Measurements from ENCODE around the gene ZNF329.
A peak's percentile ranks its signal among the peaks of the same experiment; 100 is the strongest.

- no peak for TF ChIP-seq ATF2 (IDR thresholded peaks at IDR 0.05; ENCODE audit: low read length)
- TF ChIP-seq, protein P1, sequence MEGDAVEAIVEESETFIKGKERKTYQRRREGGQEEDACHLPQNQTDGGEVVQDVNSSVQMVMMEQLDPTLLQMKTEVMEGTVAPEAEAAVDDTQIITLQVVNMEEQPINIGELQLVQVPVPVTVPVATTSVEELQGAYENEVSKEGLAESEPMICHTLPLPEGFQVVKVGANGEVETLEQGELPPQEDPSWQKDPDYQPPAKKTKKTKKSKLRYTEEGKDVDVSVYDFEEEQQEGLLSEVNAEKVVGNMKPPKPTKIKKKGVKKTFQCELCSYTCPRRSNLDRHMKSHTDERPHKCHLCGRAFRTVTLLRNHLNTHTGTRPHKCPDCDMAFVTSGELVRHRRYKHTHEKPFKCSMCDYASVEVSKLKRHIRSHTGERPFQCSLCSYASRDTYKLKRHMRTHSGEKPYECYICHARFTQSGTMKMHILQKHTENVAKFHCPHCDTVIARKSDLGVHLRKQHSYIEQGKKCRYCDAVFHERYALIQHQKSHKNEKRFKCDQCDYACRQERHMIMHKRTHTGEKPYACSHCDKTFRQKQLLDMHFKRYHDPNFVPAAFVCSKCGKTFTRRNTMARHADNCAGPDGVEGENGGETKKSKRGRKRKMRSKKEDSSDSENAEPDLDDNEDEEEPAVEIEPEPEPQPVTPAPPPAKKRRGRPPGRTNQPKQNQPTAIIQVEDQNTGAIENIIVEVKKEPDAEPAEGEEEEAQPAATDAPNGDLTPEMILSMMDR (IDR thresholded peaks at IDR 0.05; ENCODE audit: control extremely low read depth in 1 of 3, insufficient read depth in 1 of 3, low read depth in 1 of 3, low read length in 3 of 3): no peak
- TF ChIP-seq USF2 (IDR thresholded peaks at IDR 0.05; ENCODE audit: low read length): no peak
- TF ChIP-seq JUN (IDR thresholded peaks at IDR 0.05; ENCODE audit: low read depth, low read length): no peak
- no peak for TF ChIP-seq SRF (IDR thresholded peaks at IDR 0.05; ENCODE audit: low read depth, low read length)
- TF ChIP-seq TAF1 (IDR thresholded peaks at IDR 0.05; ENCODE audit: low read depth, low read length): no peak
- TF ChIP-seq POLR2AphosphoS5 (IDR thresholded peaks at IDR 0.05; ENCODE audit: low read depth, low read length): peak; percentile 44
- no peak for TF ChIP-seq RFX5 (IDR thresholded peaks at IDR 0.05; ENCODE audit: borderline replicate concordance, low read depth, low read length)
- TF ChIP-seq POU5F1 (IDR thresholded peaks at IDR 0.05; ENCODE audit: low read depth, low read length): no peak
- no peak for TF ChIP-seq EGR1 (IDR thresholded peaks at IDR 0.05; ENCODE audit: borderline replicate concordance, low read depth, low read length)
- no peak; a peak in 1 of 3 replicates for TF ChIP-seq POLR2A (IDR thresholded peaks at IDR 0.05; ENCODE audit: control extremely low read depth in 1 of 2, low read depth in 2 of 2, low read length in 2 of 2)
Measured at GRCh38 chr19:58097349-58097748, 53.2 kb downstream of the ZNF329 start.
